Skin of body (tissue), 2 donors: ENCODE measurements around the gene NUMB. TPM values are rescaled to one million over a fixed set of nuclear protein-coding genes. Genes with fewer than 3 reads are reported as not detected.
A peak's percentile ranks its signal among the peaks of the same experiment; 100 is the strongest.

Experiments used
- DNase-seq: peaks from one replicate; lab custom pipeline; 2025; lab: John Stamatoyannopoulos, UW
- total RNA-seq: library from RNA; depleted of rRNA; stranded (reverse); fragments of >200 nt; gene quantifications from one replicate; pipeline ENCODE4 v1.2.3, GENCODE V29; 2014

NUMB gene
- total RNA-seq, 1 donor from 2014 or later = 43.4 TPM

DNA sequence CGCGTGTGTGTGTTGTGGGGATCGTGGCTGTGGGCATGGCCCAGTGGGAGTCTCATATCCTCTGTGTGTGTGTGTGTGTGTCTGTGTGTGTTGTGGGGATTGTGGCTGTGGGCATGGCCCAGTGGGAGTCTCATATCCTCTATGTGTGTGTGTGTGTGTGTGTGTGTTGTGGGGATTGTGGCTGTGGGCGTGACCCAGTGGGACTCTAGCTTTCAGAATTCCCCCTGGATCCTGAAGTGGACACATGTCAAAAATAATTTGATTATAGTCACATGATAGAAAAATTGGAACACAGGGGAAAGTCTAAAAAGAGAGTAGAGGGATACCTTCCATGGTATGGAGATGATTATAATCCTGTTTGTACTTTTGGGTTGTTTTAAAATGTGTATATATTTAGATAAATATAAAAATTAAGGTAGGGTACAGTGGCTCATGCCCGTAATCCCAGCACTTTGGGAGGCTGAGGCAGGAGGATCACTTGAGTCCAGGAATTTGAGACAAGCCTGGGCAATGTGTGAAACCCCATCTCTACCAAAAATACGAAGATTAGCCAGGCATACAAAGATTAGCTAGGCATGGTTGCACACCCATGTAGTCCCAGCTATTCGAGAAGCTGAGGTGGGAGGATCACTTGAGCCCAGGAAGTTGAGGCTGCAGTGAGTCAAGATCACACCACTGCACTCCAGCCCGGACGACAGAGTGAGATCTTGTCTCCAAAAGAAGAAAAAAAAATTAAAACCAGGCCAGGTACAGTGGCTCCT lies 210.1 kb downstream of the NUMB start:
- no peak for DNase-seq

DNA sequence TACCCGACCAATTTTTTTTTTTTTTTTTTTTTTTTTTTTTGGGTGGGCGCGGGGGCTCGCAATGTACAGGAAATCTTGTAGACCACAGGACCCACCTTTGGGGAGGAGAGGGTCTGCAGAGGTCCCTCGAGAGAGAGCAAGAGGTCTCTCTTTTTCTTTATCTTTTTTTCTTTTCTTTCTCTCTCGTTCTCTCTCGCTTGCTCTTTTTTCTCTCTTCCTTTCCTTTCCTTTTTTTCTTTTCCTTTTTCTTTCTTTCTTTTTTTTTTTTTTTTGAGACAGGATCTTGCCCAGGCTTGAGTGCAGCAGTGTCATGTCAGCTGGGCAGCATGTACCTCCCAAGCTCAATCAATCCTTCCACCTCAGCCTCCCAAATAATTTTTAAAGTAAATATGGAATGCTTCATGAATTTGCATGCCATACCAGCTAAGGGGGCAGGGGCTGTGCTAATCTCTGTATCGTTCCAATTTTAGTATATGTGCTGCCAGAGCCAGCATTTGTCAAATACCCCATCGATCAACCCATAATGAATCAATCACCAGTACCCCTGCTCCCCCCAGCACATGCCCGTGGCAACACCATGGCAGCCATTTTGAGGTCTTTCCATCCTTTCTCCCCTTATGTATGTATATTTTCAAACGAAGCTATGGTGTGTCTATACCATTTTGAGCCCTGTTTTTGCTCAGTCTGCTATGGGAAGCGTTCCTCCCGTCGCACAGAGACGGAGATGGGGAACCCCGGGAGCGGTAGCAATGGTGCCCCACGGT lies 211.8 kb downstream of the NUMB start:
- no peak for DNase-seq

GRCh38 chr14:73245480-73246325 lies 212.6 kb downstream of the NUMB start:
- DNase-seq = no peak

DNA sequence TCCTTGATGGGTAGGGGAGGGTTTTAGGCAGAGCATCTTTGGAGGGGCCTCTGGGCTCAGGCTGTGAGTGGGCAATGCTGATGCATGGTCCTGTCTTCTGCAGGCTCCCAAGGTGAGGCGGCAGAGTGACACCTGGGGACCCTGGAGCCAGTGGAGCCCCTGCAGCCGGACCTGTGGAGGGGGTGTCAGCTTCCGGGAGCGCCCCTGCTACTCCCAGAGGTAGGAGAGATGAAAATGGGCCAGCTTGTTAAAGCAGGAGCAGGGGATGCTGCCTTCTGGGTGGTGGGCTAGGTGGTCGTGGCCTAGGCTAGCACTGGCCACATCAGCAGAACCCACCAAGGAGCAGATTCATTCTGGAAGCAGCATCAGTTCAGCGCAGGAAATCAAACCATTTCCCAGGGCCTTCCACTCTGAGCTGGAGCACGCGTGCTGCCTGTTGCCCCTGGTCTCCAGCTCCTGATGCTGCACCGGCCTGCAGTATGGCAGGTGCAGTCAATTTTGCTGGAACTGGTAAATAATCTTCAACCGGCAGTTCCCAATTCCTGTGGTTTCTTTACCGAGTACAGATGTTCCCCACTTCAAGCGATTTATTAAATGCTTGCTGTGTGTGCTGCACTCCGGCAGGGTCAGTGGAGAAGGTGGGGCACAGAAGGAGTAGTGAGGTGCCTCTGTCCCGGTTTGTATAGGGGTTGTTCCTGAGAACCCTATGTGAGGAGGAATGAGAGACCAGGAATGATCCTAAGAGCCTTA lies 213.6 kb downstream of the NUMB start:
- DNase-seq = no peak

DNA sequence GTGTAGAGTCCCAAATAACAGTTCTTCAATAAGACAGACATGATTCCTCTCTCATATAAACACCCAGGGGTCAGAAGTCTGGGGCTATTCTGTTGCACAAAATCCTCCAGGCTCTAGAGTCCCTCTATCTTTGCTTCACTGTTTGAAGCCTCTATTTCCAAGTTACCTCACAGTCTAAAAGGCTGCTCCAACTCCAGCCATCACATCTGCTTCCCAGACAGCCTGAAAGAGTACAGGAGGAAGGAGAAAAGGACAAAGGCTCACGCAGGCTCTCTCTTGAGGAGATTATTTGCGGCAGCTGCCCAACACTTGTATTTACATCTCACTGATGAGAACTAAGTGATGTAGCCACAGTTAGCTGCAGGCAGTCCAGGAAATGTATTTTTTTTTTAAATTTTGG lies 214.6 kb downstream of the NUMB start:
- DNase-seq = no peak

DNA sequence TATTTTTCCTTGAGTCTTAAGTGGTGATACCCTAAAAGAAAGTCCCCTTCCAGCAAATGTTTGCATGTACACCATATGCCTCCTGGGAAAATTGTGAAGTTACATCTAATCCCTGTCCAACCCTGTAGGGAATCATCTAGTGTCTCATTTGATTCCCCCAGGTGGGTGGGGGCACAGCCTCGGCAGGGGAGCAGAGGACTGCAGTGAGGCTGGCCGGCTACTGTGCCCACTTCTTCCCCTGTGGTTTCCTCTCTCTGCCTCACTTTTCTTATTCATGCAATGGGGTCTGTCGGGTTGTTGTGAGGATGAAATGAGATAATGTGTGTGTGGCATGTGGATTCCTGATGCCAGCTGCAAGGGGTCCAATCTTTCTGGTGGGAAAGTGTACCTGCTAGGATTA lies 215.0 kb downstream of the NUMB start:
- DNase-seq = no peak

- DNase-seq = no peak
Measured at GRCh38 chr14:73242357-73242901, 215.9 kb downstream of the NUMB start.

DNA sequence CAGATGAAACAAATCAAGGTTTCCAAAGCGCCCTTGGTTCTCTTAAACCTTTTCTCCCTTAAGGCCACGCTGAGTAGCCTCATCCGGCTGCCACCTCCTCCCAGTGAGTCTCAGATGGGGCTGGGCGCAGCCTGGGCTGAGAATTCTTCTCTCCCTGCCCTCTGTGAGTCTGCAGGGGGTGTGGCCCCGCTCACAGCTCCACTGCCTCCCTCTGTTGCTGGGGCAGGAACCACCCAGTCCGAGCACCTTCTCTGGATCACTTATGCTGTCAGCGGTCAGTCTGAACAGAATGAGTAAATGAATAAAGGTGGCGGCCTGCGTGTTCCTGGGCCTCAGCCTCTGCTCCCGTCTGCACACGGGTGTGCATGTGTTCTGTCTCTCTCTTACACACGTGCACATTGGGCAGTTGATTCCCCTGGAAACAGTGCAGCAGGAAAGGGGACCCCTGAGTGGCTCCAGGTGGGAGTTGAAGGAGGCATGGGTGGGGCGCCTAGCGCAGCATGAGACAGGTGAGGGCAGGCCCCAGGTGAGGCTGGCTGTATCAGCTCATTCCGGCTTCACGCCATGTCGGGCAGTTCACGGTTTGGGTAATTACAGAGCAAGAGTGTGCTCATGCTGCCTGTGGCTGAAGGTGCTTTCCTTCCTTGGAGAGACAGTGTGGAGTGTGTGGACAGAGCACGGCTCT lies 216.7 kb downstream of the NUMB start:
- DNase-seq = no peak

DNA sequence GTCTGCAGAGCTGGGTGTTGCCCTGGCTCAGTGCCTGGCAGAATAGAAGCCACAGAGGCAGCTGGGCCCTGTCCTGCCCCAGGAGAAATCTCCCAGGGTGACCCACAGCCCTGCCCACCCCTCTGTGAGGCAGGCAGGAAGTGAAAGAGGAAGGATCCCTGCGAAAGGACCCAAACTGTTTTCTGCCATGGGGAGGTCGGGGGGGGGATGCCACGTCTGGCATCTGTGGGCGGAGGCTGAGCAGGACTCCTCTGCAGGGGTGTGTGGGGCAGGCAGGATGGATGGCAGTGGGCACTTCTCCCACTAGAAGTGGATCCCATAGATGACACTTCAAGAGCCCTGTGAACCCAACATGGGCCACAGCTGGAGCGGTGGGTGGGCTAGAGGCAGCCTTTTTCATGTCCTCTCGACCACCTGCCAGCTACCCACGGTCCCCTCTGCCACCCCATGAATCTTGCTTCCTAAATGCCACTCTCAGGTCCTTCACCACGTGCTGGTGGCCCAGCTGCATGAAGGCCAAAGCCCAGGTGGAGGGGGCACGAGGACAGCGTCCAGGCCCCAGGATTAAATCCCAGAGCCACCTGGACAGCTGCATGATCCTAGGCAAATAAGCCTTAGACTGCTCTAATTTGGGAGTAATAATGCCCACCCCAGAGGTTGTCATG lies 217.4 kb downstream of the NUMB start:
- DNase-seq = no peak

DNA sequence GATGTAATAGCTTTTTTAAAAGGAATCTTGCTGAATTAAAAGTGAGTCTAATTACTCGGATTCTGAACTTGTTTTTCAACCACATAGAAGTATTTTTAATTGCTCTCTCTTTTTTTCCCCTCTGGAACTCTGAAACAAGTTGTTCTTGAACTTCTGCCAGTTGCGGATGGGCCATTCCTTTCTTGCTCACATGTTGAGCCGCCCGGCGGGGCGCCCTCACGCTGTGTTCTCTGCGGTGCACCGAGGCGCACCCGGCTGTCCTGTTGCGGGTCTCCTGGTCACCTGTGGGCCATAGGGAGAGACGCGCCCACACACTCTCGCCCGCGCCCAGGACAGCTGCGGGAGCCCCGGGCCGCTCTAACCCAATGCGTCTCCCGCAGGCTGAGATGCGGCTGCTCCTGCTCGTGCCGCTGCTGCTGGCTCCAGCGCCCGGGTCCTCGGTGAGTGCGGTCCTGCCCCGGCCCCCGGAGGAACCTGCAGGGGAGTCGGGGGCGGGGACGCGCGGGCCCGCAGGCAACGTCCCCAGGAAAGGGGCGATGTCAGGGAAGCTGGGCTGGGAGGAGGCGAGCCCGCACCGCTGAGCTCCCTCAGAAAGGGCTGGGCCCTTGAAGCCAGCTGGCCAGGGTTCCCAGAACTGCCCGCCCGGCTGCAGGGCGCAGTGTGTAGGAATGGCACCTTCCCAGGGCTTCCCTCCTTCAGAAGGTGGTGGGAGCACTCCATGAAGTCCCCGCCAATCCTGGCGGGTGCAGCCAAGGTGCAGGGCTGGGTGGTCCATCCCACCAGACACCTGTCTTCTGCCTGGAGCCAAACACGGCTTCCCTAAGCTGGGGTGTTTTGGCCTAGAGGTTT lies 218.7 kb downstream of the NUMB start:
- DNase-seq = no peak

DNA sequence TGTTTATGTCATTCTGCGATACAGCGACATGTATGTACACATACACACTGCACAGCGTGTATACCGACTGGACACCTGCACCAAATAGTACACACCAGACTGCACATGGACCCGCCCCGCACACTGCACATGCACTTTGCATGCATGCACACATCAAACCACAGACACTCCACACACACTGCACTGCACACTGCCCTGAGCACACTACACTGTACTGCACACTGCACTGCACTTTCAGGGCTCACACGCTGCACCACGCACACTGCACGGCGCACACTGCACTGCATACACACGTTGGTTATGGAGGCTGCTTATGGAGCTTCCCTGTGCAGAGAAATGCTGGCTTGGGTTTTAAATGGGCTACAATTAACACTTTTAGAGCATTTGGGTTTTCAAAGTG lies 219.4 kb downstream of the NUMB start:
- DNase-seq = no peak

DNA sequence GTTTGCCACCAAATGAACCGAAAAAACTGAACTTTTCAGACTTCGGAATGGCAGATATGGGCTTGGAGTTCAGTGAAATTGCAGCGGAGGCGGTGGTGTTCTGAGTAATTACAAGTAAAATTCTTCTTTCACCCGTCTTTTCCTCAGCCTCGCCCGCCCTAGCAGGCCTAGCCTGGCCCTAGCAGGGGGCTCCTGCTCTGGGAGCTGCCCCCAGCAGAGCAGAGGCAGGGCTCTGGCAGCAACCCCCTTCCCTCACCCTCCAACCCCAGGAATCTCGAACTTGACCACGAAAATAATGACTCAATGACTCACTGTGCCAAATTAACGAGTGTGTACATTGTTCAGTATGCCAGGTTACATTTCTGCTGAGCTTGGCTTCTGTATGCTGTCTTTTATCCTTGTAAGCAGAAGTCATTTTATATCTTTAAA lies 219.9 kb downstream of the NUMB start:
- peak; percentile 12 for DNase-seq

- no peak for DNase-seq
Measured at GRCh38 chr14:73237786-73238423, 220.4 kb downstream of the NUMB start.

DNA sequence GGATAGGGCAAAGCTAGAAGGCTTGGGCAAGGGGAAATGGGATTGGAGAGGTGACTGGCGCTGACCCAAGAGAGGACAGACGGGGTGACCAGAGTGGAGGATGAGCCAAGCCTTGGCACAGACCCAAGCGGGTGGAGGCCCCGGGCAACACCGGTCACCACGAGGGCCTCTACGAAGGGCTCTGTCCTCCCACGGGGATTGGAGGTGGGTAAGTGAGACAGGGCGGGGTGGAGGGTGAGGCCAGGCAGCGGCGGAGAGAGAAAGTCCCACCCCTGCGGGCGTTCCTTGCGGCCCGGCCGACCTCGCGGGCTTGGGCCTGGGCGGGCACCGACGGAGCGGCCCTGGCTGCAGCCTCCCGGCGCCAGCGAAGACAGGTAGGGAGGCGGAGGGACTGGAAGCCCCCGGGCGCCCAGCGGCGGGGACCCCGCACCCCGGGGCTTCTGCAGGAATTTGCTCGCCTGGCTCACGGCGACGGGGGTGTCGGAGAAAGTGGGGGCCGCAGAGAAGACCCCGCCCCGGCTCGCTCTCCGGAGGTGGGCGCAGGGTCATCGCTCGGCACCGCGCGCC lies 221.0 kb downstream of the NUMB start, which contains the start of gene PAPLN:
PAPLN (plus strand) TSS at position 288 of the 567 bp plus-strand sequence. CDS start 2,273 bp downstream, outside the sequence.
- no peak for DNase-seq

DNA sequence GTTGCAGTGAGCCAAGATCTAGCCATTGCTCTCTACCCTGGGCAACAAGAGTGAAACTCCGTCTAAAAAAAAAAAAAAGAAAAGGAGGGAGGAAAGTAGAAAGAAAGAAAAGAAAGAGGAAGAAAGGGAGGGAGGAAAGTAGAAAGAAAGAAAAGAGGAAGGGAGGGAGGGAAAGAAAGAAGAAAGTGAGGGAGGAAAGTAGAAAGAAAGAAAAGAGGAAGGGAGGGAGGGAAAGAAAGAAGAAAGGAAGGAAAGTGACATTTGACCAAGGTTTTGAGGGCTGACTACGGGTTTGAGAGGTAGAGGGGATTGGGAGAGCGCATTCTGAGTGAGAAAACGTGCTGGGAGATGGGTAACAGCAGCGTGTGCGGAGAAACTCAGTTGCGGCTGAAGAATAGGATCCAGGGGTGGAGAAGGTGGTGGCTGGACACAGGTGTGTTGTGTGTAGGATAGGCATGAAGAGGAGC lies 221.6 kb downstream of the NUMB start:
- no peak for DNase-seq

DNA sequence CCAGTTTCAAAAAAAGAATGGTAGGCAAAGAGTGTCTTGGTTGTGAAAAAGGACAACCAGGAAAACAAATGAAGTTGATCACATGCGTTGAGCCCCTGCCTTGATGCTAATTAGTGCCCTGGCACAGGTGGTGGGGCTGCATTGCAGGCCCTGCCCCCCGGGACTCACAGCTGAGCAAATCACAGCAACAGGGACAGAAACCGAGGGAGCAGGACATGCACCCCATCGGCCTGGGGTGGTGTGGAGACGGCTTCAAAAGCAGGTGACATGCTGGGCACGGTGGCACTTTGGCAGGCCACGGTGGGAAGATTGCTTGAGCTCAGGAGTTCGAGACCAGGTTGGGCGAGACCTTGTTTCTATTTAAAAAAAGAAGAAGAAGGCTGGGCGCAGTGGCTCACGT lies 222.2 kb downstream of the NUMB start:
- no peak for DNase-seq

- no peak for DNase-seq
Measured at GRCh38 chr14:73235531-73236155, 222.7 kb downstream of the NUMB start.
